Ovary (tissue), 9 donors: Measurements from ENCODE around the gene AHRR. TPM values are rescaled to one million over a fixed set of nuclear protein-coding genes. Genes with fewer than 3 reads are reported as not detected.
A peak's percentile ranks its signal among the peaks of the same experiment; 100 is the strongest.

Experiments
- DNase-seq, 5 donors: peaks; one replicate each; pipeline ENCODE4 v3.0.0-alpha.2; 2019 to 2020
- H3K27ac ChIP-seq, 2 donors: fragments of 200-600 bp; one replicate each; pipeline versions ENCODE4 v1.5.1 to v1.8.0; 2019 to 2022
- H3K27me3 ChIP-seq: fragments of 200-600 bp; one replicate; pipeline ENCODE4 v1.8.0; 2022
- H3K36me3 ChIP-seq: fragments of 200-600 bp; sonication (generic); one replicate; pipeline ENCODE4 v1.5.1; 2019
- H3K4me1 ChIP-seq: one replicate; pipeline ENCODE4 v1.8.1; 2013; ENCODE audit warnings: mild to moderate bottlenecking, moderate library complexity; ENCODE audit not compliant: insufficient read depth
- H3K4me3 ChIP-seq: fragments of 200-600 bp; sonication (generic); one replicate; pipeline ENCODE4 v1.5.1; 2017
- H3K9me3 ChIP-seq, 2 donors: fragments of 200-600 bp in 1 of 2; sonication (generic) in 1 of 2; one replicate each; pipeline versions ENCODE4 v1.5.1 to v1.8.1; 2013 to 2019; ENCODE audit warnings: mild to moderate bottlenecking in 1 of 2, moderate library complexity in 1 of 2
- EP300 ChIP-seq: sonication (generic); formaldehyde crosslinking; IDR thresholded peaks from one replicate; pipeline ENCODE4 v1.6.1; 2017; ENCODE audit warnings: antibody characterized with exemption
- POLR2A ChIP-seq: fragments of 450-650 bp; IDR thresholded peaks from one replicate; pipeline ENCODE4 v1.6.1; 2017; ENCODE audit warnings: antibody characterized with exemption, mild to moderate bottlenecking, moderate library complexity
- WGBS, 3 donors: extraction: QIAGEN DNeasy Blood & Tissue Kit in 1 of 3; methylation state at CpG; one replicate each; pipeline versions ENCODE4 v1.1.5 to v1.1.7; 2013 to 2017; 5-methylcytosine and 5-hydroxymethylcytosine counted together
- intact Hi-C, 4 donors: fragments of 100-400 bp; cut with DNase I; formaldehyde crosslinking; loops; one replicate each; pipeline versions ENCODE4 v1.11.0 to v1.15.1; 2022 to 2023
- polyA plus RNA-seq, 2 donors: library from polyadenylated mRNA; stranded (reverse); fragments of 200-250 nt in 1 of 2; fragments of 350-450 nt in 1 of 2; fragmentation: Illumina TruSeq in 1 of 2; extraction: RNeasy Lipid Tissue Mini Kit (QIAGEN cat#74804) in 1 of 2; gene quantifications; one replicate each; pipeline ENCODE4 v1.2.3, GENCODE V29; 2013 to 2014
- total RNA-seq, 7 donors: library from RNA; depleted of rRNA in 2 of 7; stranded (reverse); fragments of >200 nt in 2 of 7; fragmentation: NEBNext Ultra II Directional in 3 of 7; extraction: Animal tissue kit (Norgen Biotek cat#: 25700) in 3 of 7; gene quantifications; one replicate each; pipeline versions ENCODE4 v1.1.0 to v1.2.4, GENCODE V29; 2016 to 2023
- TF ChIP-seq, protein P1 (sequence below), 3 donors: fragments of 450-650 bp in 2 of 3; fragments of 200-600 bp in 1 of 3; IDR thresholded peaks; one replicate each; pipeline versions ENCODE4 v1.5.1 to v1.8.0; 2016 to 2022; ENCODE audit warnings: antibody characterized with exemption in 3 of 3, mild to moderate bottlenecking in 1 of 3
- donor health status: DM: no; HTN: no; CAD: no; lungs with moderate emphysema.
- donor health status: DM: no; HTN: no; CAD: no.
- donor health status: Bipolar disorder and iron deficiency.
- donor health status: DM: yes; HTN: yes; CAD: no.
- donor health status: DM: no; HTN: no; CAD: no.
- donor health status: DM: yes; HTN: yes; CAD: no.

AHRR gene
- total and polyA plus RNA-seq, 9 donors: 0.72 to 14.9 (median 2.0) TPM

DNA sequence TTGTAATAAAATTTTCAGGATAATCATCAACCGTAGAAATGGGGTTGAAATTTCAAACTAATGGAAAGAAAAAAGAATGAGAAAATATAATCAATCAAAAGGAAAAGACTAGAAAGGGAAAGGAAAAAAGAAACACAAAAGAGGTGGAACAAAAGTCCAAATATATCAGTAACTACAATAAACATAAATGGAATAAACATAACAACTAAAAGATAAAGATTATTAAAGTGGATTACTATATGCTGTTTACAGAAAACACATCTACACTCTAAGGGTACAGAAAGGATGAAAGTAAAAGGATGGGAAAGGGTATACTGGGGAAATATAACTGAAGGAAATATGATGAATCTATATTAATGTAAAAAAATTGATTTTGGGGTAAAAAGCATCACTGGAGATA lies 43.0 kb downstream of the AHRR start:
- 98 to 100% (median 99%) methylated on average over 1 of the region's 1 CpG for WGBS, 3 donors
- H3K27ac ChIP-seq: no peak overlapping the region
- H3K4me3 ChIP-seq: no peak overlapping the region
- TF ChIP-seq POLR2A (no peak), EP300 (no peak)
- TF ChIP-seq, protein P1, sequence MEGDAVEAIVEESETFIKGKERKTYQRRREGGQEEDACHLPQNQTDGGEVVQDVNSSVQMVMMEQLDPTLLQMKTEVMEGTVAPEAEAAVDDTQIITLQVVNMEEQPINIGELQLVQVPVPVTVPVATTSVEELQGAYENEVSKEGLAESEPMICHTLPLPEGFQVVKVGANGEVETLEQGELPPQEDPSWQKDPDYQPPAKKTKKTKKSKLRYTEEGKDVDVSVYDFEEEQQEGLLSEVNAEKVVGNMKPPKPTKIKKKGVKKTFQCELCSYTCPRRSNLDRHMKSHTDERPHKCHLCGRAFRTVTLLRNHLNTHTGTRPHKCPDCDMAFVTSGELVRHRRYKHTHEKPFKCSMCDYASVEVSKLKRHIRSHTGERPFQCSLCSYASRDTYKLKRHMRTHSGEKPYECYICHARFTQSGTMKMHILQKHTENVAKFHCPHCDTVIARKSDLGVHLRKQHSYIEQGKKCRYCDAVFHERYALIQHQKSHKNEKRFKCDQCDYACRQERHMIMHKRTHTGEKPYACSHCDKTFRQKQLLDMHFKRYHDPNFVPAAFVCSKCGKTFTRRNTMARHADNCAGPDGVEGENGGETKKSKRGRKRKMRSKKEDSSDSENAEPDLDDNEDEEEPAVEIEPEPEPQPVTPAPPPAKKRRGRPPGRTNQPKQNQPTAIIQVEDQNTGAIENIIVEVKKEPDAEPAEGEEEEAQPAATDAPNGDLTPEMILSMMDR (IDR thresholded peaks at IDR 0.05): no peak
- no peaks in the 10 kb centered on the region for H3K9me3 ChIP-seq
- H3K4me1 ChIP-seq: peaks cover 7% of the 10 kb centered on the region
- no peaks in the 10 kb centered on the region for H3K36me3 ChIP-seq
- no peaks in the 10 kb centered on the region for H3K27me3 ChIP-seq
- no peak for DNase-seq
- intact Hi-C loops: no loop called here

DNA sequence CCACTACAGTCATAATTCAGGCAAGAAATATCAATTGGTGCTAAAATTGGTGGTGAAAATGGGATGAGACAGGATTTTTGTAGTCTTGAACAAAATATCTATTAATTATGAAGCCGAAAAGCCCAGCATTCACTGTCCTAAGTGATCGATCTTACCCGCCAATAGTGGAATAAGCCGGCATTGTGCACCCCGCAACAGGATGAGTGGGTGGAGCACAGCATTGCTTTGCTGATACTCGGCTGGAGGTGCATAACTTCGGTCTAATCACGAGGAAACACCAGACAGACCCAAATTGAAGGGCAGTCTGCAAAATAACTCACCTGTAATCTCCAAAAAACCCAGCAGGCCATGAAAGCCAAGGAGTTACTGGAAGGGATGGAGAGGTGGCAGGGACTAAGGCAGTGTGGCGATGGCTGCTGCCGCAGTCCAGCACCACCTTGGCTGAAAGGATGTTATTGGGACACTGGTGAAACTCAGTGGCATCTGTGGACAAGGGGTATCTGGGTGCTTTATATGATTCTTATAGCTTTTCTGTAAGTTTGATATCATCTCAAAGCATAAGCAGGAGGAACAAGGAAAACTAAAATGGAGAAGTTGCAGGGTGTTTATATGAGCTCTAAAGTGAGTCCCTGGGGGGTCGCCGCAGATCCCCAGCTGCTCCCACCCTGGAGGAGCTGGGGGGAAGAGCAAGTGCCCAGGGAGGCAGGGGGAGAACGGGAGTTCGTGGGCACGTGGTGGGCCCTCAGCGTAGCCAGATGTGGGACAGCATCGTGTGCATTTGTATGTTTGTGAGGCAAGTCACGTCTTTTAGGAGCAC lies 45.2 kb downstream of the AHRR start:
- WGBS, 3 donors: 89 to 95% (median 93%) methylated on average over 18 of the region's 18 CpGs
- H3K27ac ChIP-seq: no peak overlapping the region
- H3K9me3 ChIP-seq: no peaks in the 10 kb centered on the region
- H3K27me3 ChIP-seq: no peaks in the 10 kb centered on the region
- intact Hi-C loops: no loop called here
- H3K4me1 ChIP-seq: peaks cover 7% of the 10 kb centered on the region
- H3K36me3 ChIP-seq: no peaks in the 10 kb centered on the region
- no peak overlapping the region for H3K4me3 ChIP-seq
- TF ChIP-seq POLR2A: no peak
- no peak for TF ChIP-seq EP300
- TF ChIP-seq, protein P1 (IDR thresholded peaks at IDR 0.05): no peak
- DNase-seq: no peak

DNA sequence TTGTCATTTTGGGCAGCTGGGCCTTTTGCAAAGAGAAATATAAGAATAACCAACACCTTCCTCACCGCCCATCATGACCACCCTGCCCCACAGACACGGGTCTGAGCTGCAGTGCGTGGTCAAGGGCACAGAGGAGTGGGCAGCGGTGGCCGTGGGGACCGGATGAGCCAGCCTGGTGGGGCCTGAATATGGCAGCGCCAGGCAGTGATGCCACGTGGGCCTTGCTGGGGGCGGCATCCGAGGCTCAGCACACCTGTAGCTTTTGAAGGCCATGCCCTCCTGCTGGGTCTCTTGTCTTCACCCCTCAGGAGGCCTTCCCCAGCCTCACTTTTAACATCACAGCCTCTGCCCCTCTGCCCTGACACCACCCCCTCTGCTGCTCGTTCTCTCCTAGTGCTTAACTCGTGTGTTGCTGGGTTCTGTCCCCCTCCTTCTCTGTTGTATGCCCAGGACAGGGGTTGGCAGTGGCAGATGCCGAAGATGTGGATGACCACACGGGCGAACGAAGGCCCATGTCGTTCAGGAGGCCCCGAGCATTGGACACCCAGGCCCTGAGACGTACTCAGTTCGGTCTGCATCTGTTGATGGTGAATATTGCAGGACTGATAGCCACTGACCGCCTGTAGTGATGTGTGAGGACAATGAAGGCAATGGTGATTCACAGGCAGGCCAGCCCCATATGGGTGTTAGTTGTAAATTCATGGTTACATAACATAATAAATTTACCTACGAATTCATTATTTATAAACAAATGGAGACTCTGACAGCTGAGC lies 46.0 kb downstream of the AHRR start:
- TF ChIP-seq EP300 (no peak), POLR2A (no peak)
- TF ChIP-seq, protein P1 (IDR thresholded peaks at IDR 0.05): no peak
- no peak overlapping the region for H3K27ac ChIP-seq
- whole genome bisulfite sequencing, 3 donors: 89 to 91% (median 89%) methylated on average over 22 of the region's 22 CpGs
- intact Hi-C loops: no loop called here
- H3K4me3 ChIP-seq: no peak overlapping the region
- no peaks in the 10 kb centered on the region for H3K36me3 ChIP-seq
- H3K27me3 ChIP-seq: no peaks in the 10 kb centered on the region
- H3K4me1 ChIP-seq: peaks cover 7% of the 10 kb centered on the region
- no peak for DNase-seq
- H3K9me3 ChIP-seq: no peaks in the 10 kb centered on the region

DNA sequence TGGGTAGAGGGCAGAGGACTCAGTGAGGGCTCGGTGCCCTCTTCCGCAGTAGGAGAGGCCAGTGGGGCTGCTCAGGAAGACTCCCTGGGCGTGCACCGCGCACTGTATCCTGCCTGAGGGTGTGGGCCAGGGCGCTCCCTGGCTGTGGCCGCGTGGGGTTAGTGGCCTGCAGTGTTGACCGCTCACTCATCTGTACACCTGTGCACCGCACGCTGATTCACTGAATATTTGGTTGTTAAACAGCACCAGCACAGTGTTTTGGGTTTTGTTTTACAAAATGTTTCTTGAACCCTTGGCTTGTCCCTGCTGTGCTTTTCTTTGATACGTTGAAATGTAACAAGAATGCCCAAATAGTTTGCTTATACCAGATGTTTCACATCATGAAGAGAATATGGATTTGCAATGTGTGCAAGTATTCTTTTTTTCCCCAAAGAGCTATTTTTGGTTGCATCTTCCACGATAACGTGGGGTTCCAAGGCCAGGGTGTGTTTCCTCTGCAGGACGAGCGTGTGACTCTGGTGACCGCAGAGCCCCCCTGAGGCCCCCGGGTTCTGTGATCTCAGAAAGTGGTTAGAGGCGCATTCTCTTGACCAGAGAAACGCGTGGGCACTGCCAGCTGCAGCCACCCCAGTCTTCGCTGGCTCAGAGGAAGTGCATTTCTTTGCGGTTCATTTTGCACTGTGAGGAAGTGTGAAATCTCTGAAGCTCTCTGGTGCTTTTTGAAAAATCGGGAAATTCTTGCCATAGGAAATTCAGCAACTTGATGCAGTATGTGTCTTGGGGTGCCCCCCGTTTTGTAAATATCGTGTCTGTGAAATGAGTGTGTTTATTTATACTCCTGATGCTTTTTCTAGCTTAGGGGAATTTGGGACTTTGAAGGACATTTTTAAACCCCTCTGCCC lies 46.9 kb downstream of the AHRR start:
- intact Hi-C loops: no loop called here
- Histone ChIP-seq H3K27ac (no peak overlapping the region), H3K9me3 (no peaks in the 10 kb centered on the region), H3K36me3 (no peaks in the 10 kb centered on the region), H3K4me1 (peaks cover 11% of the 10 kb centered on the region), H3K4me3 (no peak overlapping the region), H3K27me3 (no peaks in the 10 kb centered on the region)
- WGBS, 3 donors: 22 to 38% (median 23%) methylated on average over 26 of the region's 26 CpGs
- no peak for TF ChIP-seq POLR2A
- no peak for TF ChIP-seq EP300
- TF ChIP-seq, protein P1 (IDR thresholded peaks at IDR 0.05): no peak
- DNase-seq: peak in 1 of 5 donors; percentile 38
